Spleen (tissue), 7 donors: ENCODE measurements around the gene SIPA1.

Source experiments
- POLR2A ChIP-seq, 3 donors: fragments of 450-650 bp; IDR thresholded peaks; one replicate each; pipeline ENCODE4 v1.5.1; 2017; ENCODE audit warnings: antibody characterized with exemption in 3 of 3, mild to moderate bottlenecking in 1 of 3
- TF ChIP-seq, protein P1 (sequence below), 11 experiments: fragments of 200-600 bp in 7 of 11; fragments of 450-650 bp in 4 of 11; sonication (generic) in 4 of 11; IDR thresholded peaks in 8 of 11; conservative IDR thresholded peaks in 3 of 11; 1 replicate in 7 of 11; 2 replicates in 4 of 11; pipeline versions ENCODE4 v1.4.0 to v1.8.0; 2016 to 2021; ENCODE audit warnings: antibody characterized with exemption in 11 of 11, inconsistent platforms in 4 of 11, mild to moderate bottlenecking in 1 of 11
- donor health status: DM: no; HTN: no; CAD: no; lungs with moderate emphysema.
- donor health status: DM: no; HTN: no; CAD: no.
- donor health status: DM: no; HTN: no; CAD: no.

- no peak for TF ChIP-seq POLR2A (IDR thresholded peaks at IDR 0.05)
- TF ChIP-seq, protein P1, sequence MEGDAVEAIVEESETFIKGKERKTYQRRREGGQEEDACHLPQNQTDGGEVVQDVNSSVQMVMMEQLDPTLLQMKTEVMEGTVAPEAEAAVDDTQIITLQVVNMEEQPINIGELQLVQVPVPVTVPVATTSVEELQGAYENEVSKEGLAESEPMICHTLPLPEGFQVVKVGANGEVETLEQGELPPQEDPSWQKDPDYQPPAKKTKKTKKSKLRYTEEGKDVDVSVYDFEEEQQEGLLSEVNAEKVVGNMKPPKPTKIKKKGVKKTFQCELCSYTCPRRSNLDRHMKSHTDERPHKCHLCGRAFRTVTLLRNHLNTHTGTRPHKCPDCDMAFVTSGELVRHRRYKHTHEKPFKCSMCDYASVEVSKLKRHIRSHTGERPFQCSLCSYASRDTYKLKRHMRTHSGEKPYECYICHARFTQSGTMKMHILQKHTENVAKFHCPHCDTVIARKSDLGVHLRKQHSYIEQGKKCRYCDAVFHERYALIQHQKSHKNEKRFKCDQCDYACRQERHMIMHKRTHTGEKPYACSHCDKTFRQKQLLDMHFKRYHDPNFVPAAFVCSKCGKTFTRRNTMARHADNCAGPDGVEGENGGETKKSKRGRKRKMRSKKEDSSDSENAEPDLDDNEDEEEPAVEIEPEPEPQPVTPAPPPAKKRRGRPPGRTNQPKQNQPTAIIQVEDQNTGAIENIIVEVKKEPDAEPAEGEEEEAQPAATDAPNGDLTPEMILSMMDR (IDR thresholded peaks at IDR 0.05 in 8 of 11, conservative IDR thresholded peaks at IDR 0.05 in 3 of 11): peak; percentile 73 to 89 (median 83)
Measured at GRCh38 chr11:65588199-65589054, 49.5 kb upstream of the SIPA1 start.
